Brain microvascular endothelial cell (primary cell): ENCODE data around the gene CARF.
"Not testable (repeated sequence)": the region's sequence is repeated elsewhere in the genome, so short reads cannot be mapped to it uniquely, and the experiment has no call there.

Experiments
- DNase-seq: peaks from one replicate; pipeline ENCODE4 v3.0.0-alpha.2; 2020
- H3K27ac ChIP-seq: fragments of 250-450 bp; sonication (Bioruptor Pico); 2 replicates; pipeline ENCODE4 v1.5.1; 2020; ENCODE audit warnings: mild to moderate bottlenecking, moderate library complexity
- H3K27me3 ChIP-seq: fragments of 250-450 bp; sonication (Bioruptor Pico); replicated peaks from 2 replicates; pipeline ENCODE4 v1.5.1; 2020; ENCODE audit warnings: mild to moderate bottlenecking
- H3K36me3 ChIP-seq: fragments of 250-450 bp; sonication (Bioruptor Pico); replicated peaks from 2 replicates; pipeline ENCODE4 v1.5.1; 2020; ENCODE audit warnings: mild to moderate bottlenecking
- H3K4me3 ChIP-seq: 2 replicates; pipeline ENCODE4 v1.5.1; 2011; ENCODE audit warnings: low read depth, mild to moderate bottlenecking, control low read depth, low read length, moderate library complexity
- in situ Hi-C: cut with HindIII; loops from 2 replicates; pipeline ENCODE4 v1.10.0; 2017; ENCODE audit warnings: low sequenced_read_pairs, low pct_ligation_motif_present
- TF ChIP-seq, protein P1 (sequence below): IDR thresholded peaks from 2 replicates; pipeline ENCODE4 v1.5.1; 2011; ENCODE audit warnings: low read depth, mild to moderate bottlenecking, moderate library complexity, low read length, control low read depth, inconsistent platforms; ENCODE audit errors: missing control alignments

Gene CARF

DNA sequence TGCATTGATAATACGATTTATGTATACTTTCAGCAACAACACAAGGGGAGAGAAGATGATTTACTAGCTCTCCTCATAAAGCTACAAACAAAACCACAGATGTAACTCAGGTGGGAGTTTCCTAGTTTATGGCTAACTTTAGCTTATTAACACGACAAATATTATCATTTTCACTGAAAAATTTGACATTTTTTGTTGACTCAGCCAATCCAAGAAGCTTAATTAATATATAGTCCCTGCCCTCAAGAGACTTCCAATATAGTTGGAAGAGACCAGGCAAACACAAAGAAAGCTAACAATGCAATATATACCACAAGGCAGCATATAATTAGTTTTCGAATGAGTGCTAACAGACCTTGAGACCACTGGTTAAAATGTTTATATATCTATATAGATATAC lies 1.4 kb upstream of the CARF start:
- no peaks in the 10 kb centered on the region for H3K27me3 ChIP-seq
- no peak for DNase-seq
- in situ Hi-C loops: no loop called here
- TF ChIP-seq, protein P1, sequence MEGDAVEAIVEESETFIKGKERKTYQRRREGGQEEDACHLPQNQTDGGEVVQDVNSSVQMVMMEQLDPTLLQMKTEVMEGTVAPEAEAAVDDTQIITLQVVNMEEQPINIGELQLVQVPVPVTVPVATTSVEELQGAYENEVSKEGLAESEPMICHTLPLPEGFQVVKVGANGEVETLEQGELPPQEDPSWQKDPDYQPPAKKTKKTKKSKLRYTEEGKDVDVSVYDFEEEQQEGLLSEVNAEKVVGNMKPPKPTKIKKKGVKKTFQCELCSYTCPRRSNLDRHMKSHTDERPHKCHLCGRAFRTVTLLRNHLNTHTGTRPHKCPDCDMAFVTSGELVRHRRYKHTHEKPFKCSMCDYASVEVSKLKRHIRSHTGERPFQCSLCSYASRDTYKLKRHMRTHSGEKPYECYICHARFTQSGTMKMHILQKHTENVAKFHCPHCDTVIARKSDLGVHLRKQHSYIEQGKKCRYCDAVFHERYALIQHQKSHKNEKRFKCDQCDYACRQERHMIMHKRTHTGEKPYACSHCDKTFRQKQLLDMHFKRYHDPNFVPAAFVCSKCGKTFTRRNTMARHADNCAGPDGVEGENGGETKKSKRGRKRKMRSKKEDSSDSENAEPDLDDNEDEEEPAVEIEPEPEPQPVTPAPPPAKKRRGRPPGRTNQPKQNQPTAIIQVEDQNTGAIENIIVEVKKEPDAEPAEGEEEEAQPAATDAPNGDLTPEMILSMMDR: no peak
- H3K36me3 ChIP-seq: peaks cover 3% of the 10 kb centered on the region
- no peak overlapping the region for H3K27ac ChIP-seq
- H3K4me3 ChIP-seq: peak overlapping the region; percentile 99

DNA sequence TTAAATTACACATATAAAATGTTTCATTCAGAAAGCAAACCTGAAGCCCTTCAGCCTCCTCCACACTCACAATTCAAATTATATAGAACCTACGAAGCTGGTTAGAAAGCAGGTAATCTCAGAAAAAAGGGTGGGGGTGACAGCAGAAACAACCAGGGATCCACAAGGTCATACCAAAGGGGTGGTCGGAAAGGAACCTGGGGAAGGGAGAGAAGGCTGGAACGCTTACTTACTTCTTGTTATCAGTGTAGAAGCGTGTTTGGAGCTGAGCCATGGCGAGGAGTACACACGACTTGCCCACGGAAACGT lies 918 bp upstream of the CARF start:
- in situ Hi-C loops: no loop called here
- H3K4me3 ChIP-seq: peak overlapping the region; percentile 99
- TF ChIP-seq, protein P1: no peak

DNA sequence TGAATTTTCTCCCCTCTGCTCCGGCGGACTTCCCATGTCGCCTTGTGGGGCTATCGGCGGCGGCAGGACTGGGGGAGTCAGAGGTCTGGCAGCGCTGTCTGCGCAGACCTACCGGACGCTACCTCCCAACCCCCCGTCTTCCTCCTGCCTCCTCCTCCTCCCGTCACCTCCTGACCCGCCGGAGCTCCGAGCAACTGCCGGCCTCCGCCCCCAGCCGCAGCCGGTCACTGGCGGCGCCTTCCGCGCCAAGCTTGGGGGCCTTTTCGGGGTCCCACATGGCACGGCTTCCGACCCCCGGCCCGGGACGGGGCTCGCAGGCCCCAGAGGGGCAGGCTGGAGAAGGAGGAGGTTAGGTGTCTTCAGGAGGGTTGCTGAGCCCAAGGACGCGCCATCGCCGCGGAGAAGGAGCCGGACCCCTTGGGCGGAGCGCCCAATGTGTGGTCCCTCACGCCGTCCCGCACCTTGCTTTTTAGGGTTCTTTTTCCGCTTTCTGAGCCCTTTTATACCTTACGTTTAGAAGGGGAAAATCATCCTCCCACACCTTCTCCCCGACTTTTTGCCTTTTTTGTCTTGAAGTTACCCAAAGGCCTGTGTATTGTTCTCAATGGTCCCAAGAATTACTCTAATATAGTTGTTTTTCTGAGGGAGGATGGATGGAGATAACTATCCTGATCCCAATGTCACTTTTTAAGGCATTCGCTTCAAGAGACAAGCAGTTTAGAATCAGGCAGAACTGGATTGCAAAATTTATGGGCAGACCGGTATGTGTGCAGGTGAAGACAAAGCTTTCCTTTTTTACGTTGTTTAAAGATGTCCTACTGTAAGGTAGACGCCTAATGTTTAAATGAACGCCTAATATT lies 497 bp downstream of the CARF start:
- H3K27me3 ChIP-seq, DNase-seq, in situ Hi-C loops, H3K36me3 ChIP-seq: not testable (repeated sequence)
- H3K4me3 ChIP-seq: peak overlapping the region; percentile 99
- peak overlapping the region; percentile 86 for H3K27ac ChIP-seq

More for the DNA sequence above, 918 bp upstream of the CARF start:
- H3K27me3 ChIP-seq: no peaks in the 10 kb centered on the region
- DNase-seq: no peak
- H3K36me3 ChIP-seq: peaks cover 2% of the 10 kb centered on the region
- peak overlapping the region; percentile 86 for H3K27ac ChIP-seq

DNA sequence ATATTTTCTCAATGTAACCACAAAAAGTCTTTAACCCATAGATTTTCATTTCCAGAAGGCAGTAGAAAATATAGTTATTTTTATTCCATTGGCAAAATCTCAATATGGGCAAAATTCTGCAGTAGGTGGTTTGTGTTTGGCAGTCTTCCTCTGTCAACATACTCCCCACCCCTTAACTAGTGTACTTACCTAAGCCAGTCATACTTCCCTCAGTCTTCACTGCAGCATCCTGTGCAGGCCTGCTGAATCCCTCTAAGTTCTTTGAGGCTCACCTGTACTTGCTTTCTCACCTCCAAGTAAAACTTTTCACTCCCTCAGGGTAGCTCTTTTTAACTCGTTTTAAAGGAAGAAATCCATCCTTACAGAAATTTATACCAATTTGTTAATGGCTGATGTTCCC lies 6.8 kb downstream of the CARF start:
- in situ Hi-C loops: no loop called here
- no peaks in the 10 kb centered on the region for H3K27me3 ChIP-seq
- H3K36me3 ChIP-seq: no peaks in the 10 kb centered on the region
- no peak for DNase-seq
- no peak overlapping the region for H3K4me3 ChIP-seq
- no peak overlapping the region for H3K27ac ChIP-seq
- TF ChIP-seq, protein P1: no peak

DNA sequence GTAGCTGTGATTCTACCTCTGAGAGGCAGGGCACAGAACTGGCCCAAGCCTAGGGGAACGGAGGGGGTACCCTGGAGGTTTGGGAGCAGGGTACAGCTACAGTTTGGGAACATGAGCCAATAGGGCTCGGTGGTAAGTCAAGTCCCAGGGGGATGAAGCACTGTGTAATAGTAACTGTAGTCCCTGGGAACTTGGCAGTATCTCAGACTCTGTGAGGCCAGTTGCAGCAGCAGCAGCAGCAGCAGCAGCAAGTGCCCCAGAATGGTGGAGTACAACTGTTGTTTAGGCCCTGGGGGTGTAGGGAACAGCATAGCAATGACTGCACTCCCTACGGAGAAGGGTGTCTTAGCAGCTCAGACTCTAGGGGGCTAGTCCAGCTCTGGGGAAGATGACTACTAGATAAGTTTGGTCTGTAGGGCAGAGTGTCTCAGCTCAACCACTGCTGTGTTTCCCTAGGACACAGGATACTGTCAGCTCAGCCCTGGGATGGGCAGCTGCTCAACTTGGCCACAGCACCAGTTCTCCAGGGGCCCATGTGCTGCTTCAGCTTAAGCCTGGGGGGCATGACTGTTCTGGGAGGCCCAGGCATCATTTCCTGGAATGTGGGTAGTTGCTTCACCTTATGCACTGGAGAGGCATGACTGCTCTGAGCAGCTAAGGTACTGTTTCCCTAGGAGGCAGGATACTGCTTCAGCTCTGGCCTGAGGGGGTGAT lies 20.5 kb downstream of the CARF start:
- in situ Hi-C loops: no loop called here
- H3K36me3 ChIP-seq: no peaks in the 10 kb centered on the region
- TF ChIP-seq, protein P1: peak; percentile 7
- H3K4me3 ChIP-seq: no peak overlapping the region
- no peak overlapping the region for H3K27ac ChIP-seq
- no peak for DNase-seq
- no peaks in the 10 kb centered on the region for H3K27me3 ChIP-seq

DNA sequence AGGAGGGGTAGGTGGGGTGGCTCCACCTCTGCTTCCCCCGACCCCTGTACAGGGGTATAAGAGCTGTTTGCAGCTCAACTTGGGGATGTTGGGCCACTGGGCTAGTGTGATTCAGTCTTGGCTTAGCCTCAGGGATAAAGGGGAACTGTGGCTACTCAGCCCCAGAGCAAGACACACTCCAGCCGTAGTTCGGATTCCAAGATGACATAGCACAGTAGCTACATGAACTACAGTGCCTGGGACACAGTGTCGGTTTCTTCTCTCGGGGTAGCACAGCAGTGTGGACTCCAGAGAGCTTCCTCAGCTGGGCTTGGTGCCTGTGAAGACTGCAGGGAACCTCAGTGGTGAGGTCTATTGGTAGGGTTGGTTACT lies 21.1 kb downstream of the CARF start:
- H3K27ac ChIP-seq: no peak overlapping the region
- H3K36me3 ChIP-seq: no peaks in the 10 kb centered on the region
- in situ Hi-C loops: no loop called here
- no peak overlapping the region for H3K4me3 ChIP-seq
- TF ChIP-seq, protein P1: no peak
- H3K27me3 ChIP-seq: no peaks in the 10 kb centered on the region
- no peak for DNase-seq
